Kidney (tissue), 14 donors: ENCODE data around the gene FRRS1L. TPM values are rescaled to one million over a fixed set of nuclear protein-coding genes. Genes with fewer than 3 reads are reported as not detected.

Experiments used
- DNase-seq, 5 donors: peaks; one replicate each; pipeline ENCODE4 v3.0.0-alpha.2; 2013 to 2020
- FAIRE-seq: peaks from 2 replicates; lab custom pipeline; 2012; peaks lifted over from hg19 to GRCh38; lab: Jason Lieb, UNC
- H3K27ac ChIP-seq, 2 donors: one replicate each; pipeline ENCODE4 v1.7.0; 2013; ENCODE audit warnings: low read depth in 2 of 2, low read length in 2 of 2, inconsistent platforms in 1 of 2
- H3K27me3 ChIP-seq: one replicate; pipeline ENCODE4 v1.7.1; 2013; ENCODE audit warnings: low read length, inconsistent platforms; ENCODE audit not compliant: control insufficient read depth, insufficient read depth
- H3K36me3 ChIP-seq, 3 donors: one replicate each; pipeline versions ENCODE4 v1.7.0 to v1.7.1; 2013; ENCODE audit warnings: low read length in 3 of 3, control low read depth in 1 of 3, inconsistent platforms in 1 of 3; ENCODE audit not compliant: insufficient read depth in 3 of 3, control insufficient read depth in 2 of 3
- H3K4me1 ChIP-seq, 3 donors: one replicate each; pipeline versions ENCODE4 v1.7.0 to v1.7.1; 2013; ENCODE audit warnings: low read length in 3 of 3, inconsistent platforms in 1 of 3, low read depth in 1 of 3; ENCODE audit not compliant: control insufficient read depth in 2 of 3, insufficient read depth in 2 of 3
- H3K4me3 ChIP-seq, 3 donors: one replicate each; pipeline versions ENCODE4 v1.7.0 to v1.8.1; 2013; ENCODE audit warnings: low read length in 3 of 3, control low read depth in 1 of 3, inconsistent platforms in 1 of 3
- H3K9ac ChIP-seq, 3 donors: one replicate each; pipeline versions ENCODE4 v1.7.0 to v1.7.1; 2013; ENCODE audit warnings: low read length in 3 of 3, control low read depth in 1 of 3, inconsistent platforms in 1 of 3
- H3K9me3 ChIP-seq, 3 donors: one replicate each; pipeline versions ENCODE4 v1.7.0 to v1.7.1; 2013; ENCODE audit warnings: low read length in 3 of 3, control low read depth in 1 of 3, inconsistent platforms in 1 of 3; ENCODE audit not compliant: control insufficient read depth in 2 of 3, insufficient read depth in 1 of 3
- intact Hi-C: fragments of 100-400 bp; cut with DNase I; formaldehyde crosslinking; loops from one replicate; pipeline ENCODE4 v1.11.1; 2022
- polyA plus RNA-seq: library from polyadenylated mRNA; stranded (reverse); fragments of 350-450 nt; fragmentation: Illumina TruSeq; extraction: RNeasy Lipid Tissue Mini Kit (QIAGEN cat#74804); gene quantifications from one replicate; pipeline ENCODE4 v1.2.3, GENCODE V29; 2014; ENCODE audit warnings: low read depth, low replicate concordance; ENCODE audit not compliant: insufficient read depth
- total RNA-seq: library from RNA; stranded (reverse); fragmentation: NEBNext Ultra II Directional; extraction: Animal tissue kit (Norgen Biotek cat#: 25700); gene quantifications from one replicate; pipeline ENCODE4 v1.2.1, GENCODE V29; 2021
- TF ChIP-seq, protein P1 (sequence below): IDR thresholded peaks from 3 replicates; pipeline ENCODE4 v1.5.1; 2012; ENCODE audit warnings: mild to moderate bottlenecking, moderate library complexity, borderline replicate concordance; ENCODE audit not compliant: insufficient read depth; ENCODE audit errors: extremely low read depth
- donor health status: control.
- donor health status: control.
- donor health status: control.
- donor health status: control.
- donor health status: control.
- donor health status: DM: yes; HTN: yes; CAD: no.
- donor health status: Normal renal cell carcinoma (clear cell type).

FRRS1L gene
- total and polyA plus RNA-seq, 2 donors from 2014 or later, result 0.06 TPM; not detected in 1

DNA sequence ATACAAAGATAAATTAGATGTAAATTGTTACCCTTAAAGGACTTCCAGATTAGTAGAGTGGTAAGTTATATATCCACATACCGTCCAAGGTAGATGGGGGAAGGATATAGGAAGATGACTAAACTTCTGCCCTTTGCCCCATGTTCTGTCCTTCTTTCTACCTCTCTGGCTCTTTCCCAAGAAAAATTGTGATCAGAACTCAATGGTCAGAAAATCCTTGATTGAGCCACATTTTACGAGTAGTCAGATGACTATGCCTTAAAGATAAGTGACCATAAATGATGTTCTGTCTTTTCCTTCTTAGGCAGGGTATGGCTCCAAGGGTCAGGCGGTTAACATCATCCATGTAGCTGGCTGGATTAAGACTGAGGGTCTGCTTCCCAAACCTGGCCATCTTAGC lies 4.4 kb downstream of the FRRS1L start:
- FAIRE-seq (no peak), DNase-seq (no peak)
- H3K27me3 ChIP-seq, result no peaks in the 10 kb centered on the region
- intact Hi-C loops, result no loop called here
- no peaks in the 10 kb centered on the region for H3K9me3 ChIP-seq
- no peak overlapping the region for H3K27ac ChIP-seq
- no peaks in the 10 kb centered on the region for H3K4me1 ChIP-seq
- no peak overlapping the region for H3K4me3 ChIP-seq
- no peak overlapping the region for H3K9ac ChIP-seq
- TF ChIP-seq, protein P1, sequence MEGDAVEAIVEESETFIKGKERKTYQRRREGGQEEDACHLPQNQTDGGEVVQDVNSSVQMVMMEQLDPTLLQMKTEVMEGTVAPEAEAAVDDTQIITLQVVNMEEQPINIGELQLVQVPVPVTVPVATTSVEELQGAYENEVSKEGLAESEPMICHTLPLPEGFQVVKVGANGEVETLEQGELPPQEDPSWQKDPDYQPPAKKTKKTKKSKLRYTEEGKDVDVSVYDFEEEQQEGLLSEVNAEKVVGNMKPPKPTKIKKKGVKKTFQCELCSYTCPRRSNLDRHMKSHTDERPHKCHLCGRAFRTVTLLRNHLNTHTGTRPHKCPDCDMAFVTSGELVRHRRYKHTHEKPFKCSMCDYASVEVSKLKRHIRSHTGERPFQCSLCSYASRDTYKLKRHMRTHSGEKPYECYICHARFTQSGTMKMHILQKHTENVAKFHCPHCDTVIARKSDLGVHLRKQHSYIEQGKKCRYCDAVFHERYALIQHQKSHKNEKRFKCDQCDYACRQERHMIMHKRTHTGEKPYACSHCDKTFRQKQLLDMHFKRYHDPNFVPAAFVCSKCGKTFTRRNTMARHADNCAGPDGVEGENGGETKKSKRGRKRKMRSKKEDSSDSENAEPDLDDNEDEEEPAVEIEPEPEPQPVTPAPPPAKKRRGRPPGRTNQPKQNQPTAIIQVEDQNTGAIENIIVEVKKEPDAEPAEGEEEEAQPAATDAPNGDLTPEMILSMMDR, result no peak
- H3K36me3 ChIP-seq, result no peaks in the 10 kb centered on the region

DNA sequence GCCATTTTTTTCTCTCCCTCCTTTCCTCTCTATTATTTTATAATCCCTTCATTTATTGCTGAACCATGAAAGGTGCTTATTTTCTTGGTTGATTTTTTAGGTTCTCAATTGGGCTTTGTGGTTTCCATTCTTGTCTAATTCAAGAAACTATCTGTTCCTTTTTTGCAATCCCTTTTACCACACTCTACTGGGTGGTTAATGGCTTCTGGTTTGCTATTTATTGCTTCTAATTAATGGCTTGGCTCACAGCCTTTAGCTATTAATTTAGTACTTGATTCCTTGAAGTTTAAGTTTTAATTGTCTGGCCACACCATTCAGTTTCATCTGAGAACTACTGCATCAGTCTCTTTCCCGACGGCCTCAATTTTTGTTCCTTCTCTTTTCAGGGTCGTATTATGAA lies 5.6 kb downstream of the FRRS1L start:
- intact Hi-C loops, result no loop called here
- Histone ChIP-seq H3K27me3 (no peaks in the 10 kb centered on the region), H3K9ac (no peak overlapping the region), H3K36me3 (no peaks in the 10 kb centered on the region), H3K27ac (no peak overlapping the region), H3K9me3 (no peaks in the 10 kb centered on the region), H3K4me1 (no peaks in the 10 kb centered on the region), H3K4me3 (no peak overlapping the region)
- FAIRE-seq (no peak), DNase-seq (no peak)
- TF ChIP-seq, protein P1, result no peak

DNA sequence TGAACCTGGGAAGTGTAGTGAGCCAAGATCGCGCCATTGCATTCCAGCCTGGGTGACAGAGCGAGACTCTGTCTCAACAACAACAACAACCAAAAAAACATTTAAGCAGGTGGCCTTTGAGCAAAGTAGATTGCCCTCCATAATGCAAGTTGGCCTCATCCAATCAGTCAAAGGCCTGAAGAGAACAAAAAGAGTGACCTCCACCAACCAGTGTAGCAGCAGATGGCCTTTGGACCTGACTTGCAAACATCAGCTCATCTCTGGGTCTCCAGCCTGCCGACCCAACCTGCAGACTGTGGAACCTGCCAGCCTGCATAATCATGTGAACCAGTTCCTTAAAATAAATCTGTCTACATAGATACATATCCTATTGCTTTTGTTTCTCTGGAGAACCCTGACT lies 7.5 kb downstream of the FRRS1L start:
- FAIRE-seq, result no peak
- DNase-seq, result no peak
- Histone ChIP-seq H3K9ac (no peak overlapping the region), H3K36me3 (no peaks in the 10 kb centered on the region), H3K4me3 (no peak overlapping the region), H3K9me3 (no peaks in the 10 kb centered on the region), H3K27ac (no peak overlapping the region), H3K4me1 (no peaks in the 10 kb centered on the region), H3K27me3 (no peaks in the 10 kb centered on the region)
- intact Hi-C loops, result no loop called here
- TF ChIP-seq, protein P1, result no peak

DNA sequence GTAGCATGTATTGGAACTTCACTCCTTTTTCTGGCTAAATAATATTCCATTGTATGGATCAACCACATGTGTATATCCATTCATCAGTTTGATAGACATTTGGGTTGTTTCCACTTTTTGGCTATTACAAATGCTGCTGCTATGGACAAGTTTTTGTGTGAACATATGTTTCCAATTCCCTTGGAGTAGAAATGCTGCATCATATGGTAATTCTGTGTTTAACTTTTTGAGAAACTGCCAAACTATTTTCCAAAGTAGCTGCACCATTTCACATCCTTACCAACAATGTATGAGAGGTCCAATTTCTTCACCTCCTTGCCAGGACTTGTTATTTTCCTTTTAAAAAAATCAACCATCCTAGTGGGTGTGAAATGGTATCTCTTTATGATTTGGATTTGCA lies 8.4 kb downstream of the FRRS1L start:
- no peak for FAIRE-seq
- no peak for DNase-seq
- Histone ChIP-seq H3K9ac (no peak overlapping the region), H3K4me1 (no peaks in the 10 kb centered on the region), H3K4me3 (no peak overlapping the region), H3K27me3 (no peaks in the 10 kb centered on the region), H3K27ac (no peak overlapping the region), H3K36me3 (no peaks in the 10 kb centered on the region), H3K9me3 (no peaks in the 10 kb centered on the region)
- TF ChIP-seq, protein P1, result no peak
- intact Hi-C loops, result no loop called here
